Omental fat pad (tissue), 4 donors: ENCODE measurements around the gene RNF182. TPM values are rescaled to one million over a fixed set of nuclear protein-coding genes. Genes with fewer than 3 reads are reported as not detected.
"Not testable (repeated sequence)": the region's sequence is repeated elsewhere in the genome, so short reads cannot be mapped to it uniquely, and the experiment has no call there.

Experiments
- ATAC-seq: fragments of 150-250 bp; one replicate; pipeline ENCODE4 v1.9.1; 2016; ENCODE audit warnings: mild to moderate bottlenecking, moderate library complexity; ENCODE audit not compliant: low FRiP score
- DNase-seq: peaks from one replicate; pipeline ENCODE4 v3.0.0-alpha.2; 2019; ENCODE audit warnings: low spot score
- total RNA-seq, 4 donors: library from RNA; depleted of rRNA; stranded (reverse); fragments of >200 nt; gene quantifications; one replicate each; pipeline ENCODE4 v1.1.0, GENCODE V29; 2016
- TF ChIP-seq, protein P1 (sequence below), 3 donors: fragments of 450-650 bp; IDR thresholded peaks; one replicate each; pipeline ENCODE4 v1.5.1; 2016 to 2017; ENCODE audit warnings: antibody characterized with exemption in 3 of 3, mild to moderate bottlenecking in 3 of 3, moderate library complexity in 2 of 3

RNF182 gene
- total RNA-seq, 4 donors from 2014 or later, result 0.96 to 2.1 (median 1.9) TPM; not detected in 1

DNA sequence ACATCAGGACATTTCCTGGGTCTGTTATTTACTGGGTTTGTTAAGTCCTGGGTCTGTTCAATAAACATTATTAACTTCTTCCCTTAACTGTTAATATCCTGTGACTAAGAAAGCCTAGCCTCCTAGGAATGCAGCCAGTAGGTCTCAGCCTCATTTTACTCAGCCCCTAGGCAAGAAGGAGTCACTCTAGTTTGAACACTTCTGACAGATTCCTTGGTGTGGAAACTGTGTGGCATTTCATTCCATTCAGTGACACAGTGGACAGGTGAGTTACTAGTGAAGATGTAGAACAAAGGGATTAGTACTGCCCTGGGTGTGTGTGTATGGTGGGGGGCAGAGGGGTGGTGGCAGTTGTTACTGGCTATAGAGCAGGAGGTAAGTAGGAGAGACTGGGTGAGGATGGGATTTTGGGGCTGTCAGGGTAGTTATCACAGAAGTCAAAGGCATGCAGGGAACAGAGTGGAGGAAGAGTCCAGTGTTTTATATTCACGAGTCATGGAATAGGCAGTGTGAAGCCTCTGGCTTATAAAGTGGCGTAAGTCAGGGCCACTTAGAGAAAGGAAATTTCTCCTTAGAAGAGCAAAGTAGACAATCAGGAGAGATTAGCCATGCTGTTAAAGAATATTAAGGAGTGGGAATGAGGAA is 28.4 kb downstream of the RNF182 start:
- ATAC-seq (no peak), DNase-seq (no peak)
- TF ChIP-seq, protein P1, sequence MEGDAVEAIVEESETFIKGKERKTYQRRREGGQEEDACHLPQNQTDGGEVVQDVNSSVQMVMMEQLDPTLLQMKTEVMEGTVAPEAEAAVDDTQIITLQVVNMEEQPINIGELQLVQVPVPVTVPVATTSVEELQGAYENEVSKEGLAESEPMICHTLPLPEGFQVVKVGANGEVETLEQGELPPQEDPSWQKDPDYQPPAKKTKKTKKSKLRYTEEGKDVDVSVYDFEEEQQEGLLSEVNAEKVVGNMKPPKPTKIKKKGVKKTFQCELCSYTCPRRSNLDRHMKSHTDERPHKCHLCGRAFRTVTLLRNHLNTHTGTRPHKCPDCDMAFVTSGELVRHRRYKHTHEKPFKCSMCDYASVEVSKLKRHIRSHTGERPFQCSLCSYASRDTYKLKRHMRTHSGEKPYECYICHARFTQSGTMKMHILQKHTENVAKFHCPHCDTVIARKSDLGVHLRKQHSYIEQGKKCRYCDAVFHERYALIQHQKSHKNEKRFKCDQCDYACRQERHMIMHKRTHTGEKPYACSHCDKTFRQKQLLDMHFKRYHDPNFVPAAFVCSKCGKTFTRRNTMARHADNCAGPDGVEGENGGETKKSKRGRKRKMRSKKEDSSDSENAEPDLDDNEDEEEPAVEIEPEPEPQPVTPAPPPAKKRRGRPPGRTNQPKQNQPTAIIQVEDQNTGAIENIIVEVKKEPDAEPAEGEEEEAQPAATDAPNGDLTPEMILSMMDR (IDR thresholded peaks at IDR 0.05), result no peak

DNA sequence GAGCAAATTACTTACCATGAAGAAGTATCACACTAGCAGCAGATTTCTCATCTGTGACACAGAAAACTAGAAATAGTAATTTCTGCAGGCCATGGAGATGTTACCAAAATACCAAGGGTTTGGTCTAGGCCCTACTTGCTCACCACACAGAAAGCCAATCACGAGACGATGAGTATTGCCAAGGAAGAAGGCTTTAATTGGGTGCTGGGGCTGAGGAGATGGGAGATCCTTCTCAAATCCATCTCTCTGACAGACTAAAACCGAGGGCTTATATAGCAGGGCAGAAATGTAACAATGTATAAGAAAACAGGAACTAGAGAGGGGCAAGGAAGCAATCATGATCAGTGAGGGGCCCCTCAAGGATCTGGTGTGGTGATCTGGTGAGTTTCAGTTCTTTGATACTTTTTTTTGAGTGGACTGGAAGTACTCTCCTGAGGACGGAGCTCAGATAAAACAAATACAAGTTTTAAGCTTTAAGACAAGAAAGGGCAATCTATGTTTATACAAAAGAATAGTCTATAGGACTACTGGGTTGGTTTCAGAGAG is 40.9 kb downstream of the RNF182 start:
- no peak for ATAC-seq
- DNase-seq, result no peak
- TF ChIP-seq, protein P1 (IDR thresholded peaks at IDR 0.05), result no peak

DNA sequence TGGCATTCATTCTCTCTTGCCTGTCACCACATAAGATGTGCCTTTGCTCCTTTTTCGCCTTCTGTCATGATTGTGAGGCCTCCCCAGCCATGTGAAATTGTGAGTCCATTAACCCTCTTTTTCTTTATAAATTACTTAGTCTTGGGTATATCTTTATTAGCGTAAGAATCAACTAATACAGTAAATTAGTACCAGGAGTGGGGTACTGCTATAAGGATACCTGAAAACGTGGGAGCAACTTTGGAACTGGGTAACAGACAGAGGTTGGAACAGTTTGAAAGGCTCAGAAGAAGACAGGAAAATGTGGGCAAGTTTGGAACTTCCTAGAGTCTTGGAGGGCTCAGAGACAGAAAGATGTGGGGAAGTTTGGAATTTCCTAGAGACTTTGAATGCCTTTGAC is 46.6 kb downstream of the RNF182 start:
- DNase-seq (no peak), ATAC-seq (no peak)
- TF ChIP-seq, protein P1 (IDR thresholded peaks at IDR 0.05), result no peak

DNA sequence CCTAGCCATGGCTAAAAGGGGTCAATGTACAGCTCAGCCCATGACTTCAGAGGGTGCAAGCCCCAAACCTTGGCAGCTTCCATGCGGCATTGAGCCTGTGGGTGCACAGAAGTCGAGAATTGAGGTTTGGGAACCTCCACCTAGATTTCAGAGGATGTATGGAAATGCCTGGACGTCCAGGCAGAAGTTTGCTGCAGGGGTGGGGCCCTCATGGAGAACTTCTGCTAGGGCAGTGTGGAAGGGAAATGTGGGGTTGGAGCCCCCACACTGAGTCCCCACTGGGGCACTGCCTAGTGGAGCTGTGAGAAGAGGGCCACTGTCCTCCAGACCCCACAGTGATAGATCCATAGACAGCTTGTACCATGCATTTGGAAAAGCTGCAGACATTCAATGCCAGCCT is 47.9 kb downstream of the RNF182 start:
- not testable (repeated sequence) for DNase-seq, ATAC-seq

DNA sequence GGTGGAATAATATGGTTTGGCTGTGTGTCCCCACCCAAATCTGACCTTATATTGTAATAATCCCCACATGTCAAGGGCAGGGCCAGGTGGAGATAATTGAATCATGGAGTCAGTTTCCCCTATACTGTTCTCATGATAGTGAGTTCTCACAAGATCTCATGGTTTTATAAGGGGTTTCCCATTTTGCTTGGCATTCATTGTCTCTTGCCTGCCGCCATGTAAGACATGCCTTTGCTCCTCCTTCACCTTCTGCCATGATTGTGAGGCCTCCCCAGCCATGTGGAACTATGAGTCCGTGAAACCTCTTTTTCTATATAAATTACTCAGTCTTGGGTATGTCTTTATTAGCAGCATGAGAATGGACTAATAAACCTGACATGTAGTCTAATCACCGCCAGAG is 48.7 kb downstream of the RNF182 start:
- ATAC-seq, DNase-seq: not testable (repeated sequence)

DNA sequence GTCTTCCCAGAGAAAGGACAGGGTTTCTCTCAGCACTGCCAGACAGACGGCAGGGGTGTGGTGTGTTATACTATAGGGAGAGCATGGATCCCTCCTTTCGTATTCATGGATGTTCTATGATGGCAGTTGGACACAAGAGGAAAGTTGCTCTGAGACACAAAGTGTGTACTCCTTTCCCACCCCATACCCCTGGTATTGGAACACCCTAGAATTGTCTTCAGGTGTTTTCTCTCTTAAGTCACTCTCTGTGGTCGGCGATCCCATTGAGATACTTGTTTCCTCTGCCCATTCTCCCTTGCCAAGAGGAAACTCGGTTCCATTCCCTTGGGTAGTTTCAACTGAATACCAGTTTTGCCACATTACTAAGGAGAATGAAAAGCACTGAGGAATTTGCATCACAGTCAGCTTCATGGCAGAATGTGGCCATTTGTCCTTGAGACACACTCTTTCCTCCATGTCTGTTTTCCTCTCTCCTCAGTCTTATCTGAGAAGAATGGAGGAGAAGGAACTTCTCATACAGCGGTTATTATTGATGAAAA is 53.4 kb downstream of the RNF182 start:
- no peak for DNase-seq
- TF ChIP-seq, protein P1 (IDR thresholded peaks at IDR 0.05), result no peak
- ATAC-seq, result no peak

DNA sequence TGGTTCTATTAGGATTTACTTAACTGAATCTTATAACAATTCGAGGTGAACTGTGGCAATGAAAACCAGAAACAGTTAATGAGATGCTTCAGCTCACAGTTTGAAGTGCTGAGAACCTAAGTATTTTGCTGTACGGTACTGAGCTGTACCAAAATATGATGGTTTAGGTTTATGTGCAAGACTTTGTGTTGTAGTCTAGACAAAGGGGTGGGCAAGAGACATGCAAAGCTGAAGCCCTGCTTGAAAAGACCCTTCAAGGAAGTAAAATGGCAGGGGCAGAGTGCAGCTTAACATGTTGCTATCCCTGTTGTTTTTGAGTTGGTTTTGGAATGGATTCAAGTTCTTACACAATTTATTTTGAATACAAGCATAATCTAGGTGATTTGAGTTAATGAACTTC is 54.0 kb downstream of the RNF182 start:
- ATAC-seq (no peak), DNase-seq (no peak)
- TF ChIP-seq, protein P1 (IDR thresholded peaks at IDR 0.05), result no peak
